Smooth muscle cell (in vitro differentiated cells): Measurements from ENCODE around the gene KDM4B. TPM values are rescaled to one million over a fixed set of nuclear protein-coding genes. Genes with fewer than 3 reads are reported as not detected.

Source experiments
- DNase-seq: peaks from one replicate; lab custom pipeline; 2025; ENCODE audit not compliant: unreplicated experiment; lab: John Stamatoyannopoulos, UW
- H2AFZ ChIP-seq: fragments of 200-600 bp; sonication (generic); 2 replicates; pipeline ENCODE4 v1.6.0; 2016; ENCODE audit warnings: antibody characterized with exemption, low read depth, mild to moderate bottlenecking
- H3F3A ChIP-seq: fragments of 200-600 bp; sonication (generic); 2 replicates; pipeline ENCODE4 v1.6.0; 2017; ENCODE audit warnings: antibody characterized with exemption, low read depth
- H3K27ac ChIP-seq: fragments of 200-600 bp; sonication (generic); 2 replicates; pipeline ENCODE4 v1.5.1; 2016; ENCODE audit warnings: low read depth, mild to moderate bottlenecking
- H3K27me3 ChIP-seq: fragments of 200-600 bp; sonication (generic); 2 replicates; pipeline ENCODE4 v1.6.1; 2016; ENCODE audit warnings: low read depth, mild to moderate bottlenecking
- H3K36me3 ChIP-seq: fragments of 200-600 bp; sonication (generic); 2 replicates; pipeline ENCODE4 v1.5.1; 2016; ENCODE audit warnings: low read depth
- H3K4me1 ChIP-seq: fragments of 200-600 bp; sonication (generic); 2 replicates; pipeline ENCODE4 v1.5.1; 2016; ENCODE audit warnings: low read depth
- H3K4me2 ChIP-seq: fragments of 200-600 bp; sonication (generic); 2 replicates; pipeline ENCODE4 v1.6.0; 2016; ENCODE audit warnings: mild to moderate bottlenecking
- H3K4me3 ChIP-seq: fragments of 200-600 bp; sonication (generic); 2 replicates; pipeline ENCODE4 v1.5.1; 2016; ENCODE audit warnings: mild to moderate bottlenecking
- H3K79me2 ChIP-seq: fragments of 200-600 bp; sonication (generic); 2 replicates; pipeline ENCODE4 v1.6.0; 2016; ENCODE audit warnings: low read depth, mild to moderate bottlenecking
- H3K9ac ChIP-seq: fragments of 200-600 bp; sonication (generic); 2 replicates; pipeline ENCODE4 v1.6.0; 2016; ENCODE audit warnings: low read depth
- H3K9me3 ChIP-seq: fragments of 200-600 bp; sonication (generic); replicated peaks from 2 replicates; pipeline ENCODE4 v1.5.1; 2016; ENCODE audit warnings: low read depth
- H4K20me1 ChIP-seq: fragments of 200-600 bp; sonication (generic); 2 replicates; pipeline ENCODE4 v1.6.0; 2016; ENCODE audit warnings: low read depth
- CTCF ChIP-seq: fragments of 200-600 bp; sonication (generic); IDR thresholded peaks from 2 replicates; pipeline ENCODE4 v1.5.1; 2017; ENCODE audit warnings: borderline replicate concordance, mild to moderate bottlenecking, antibody characterized with exemption; ENCODE audit not compliant: insufficient read depth, poor library complexity, severe bottlenecking
- whole genome bisulfite sequencing: methylation state at CpG from one replicate; pipeline ENCODE4 v1.1.7; 2016; ENCODE audit warnings: low lambda C conversion rate; 5-methylcytosine and 5-hydroxymethylcytosine counted together
- polyA plus RNA-seq: library from polyadenylated mRNA; unstranded; fragments of >200 nt; fragmentation: Nextera tagmentation; extraction: Ambion mirVana; gene quantifications from 2 replicates; pipeline ENCODE4 v1.2.1, GENCODE V29; 2016
- total RNA-seq: library from RNA; depleted of rRNA; stranded (reverse); fragments of >200 nt; gene quantifications from 2 replicates; pipeline ENCODE4 v1.2.3, GENCODE V29; 2014

KDM4B gene
- total and polyA plus RNA-seq, 2 experiments from 2014 or later: 27.9 to 32.3 TPM

- Histone ChIP-seq H3K4me1 (no peaks in the 10 kb centered on the region), H3K79me2 (no peaks in the 10 kb centered on the region), H3K4me3 (no peak overlapping the region), H3K9me3 (no peaks in the 10 kb centered on the region), H3K27ac (no peak overlapping the region), H3K9ac (no peak overlapping the region), H3K36me3 (no peaks in the 10 kb centered on the region), H3F3A (no peaks in the 10 kb centered on the region), H4K20me1 (peaks cover 78% of the 10 kb centered on the region), H2AFZ (no peak overlapping the region), H3K4me2 (no peak overlapping the region), H3K27me3 (no peaks in the 10 kb centered on the region)
- DNase-seq: no peak
- TF ChIP-seq CTCF: no peak
- 95% methylated on average over 23 of the region's 23 CpGs for WGBS
Measured at GRCh38 chr19:5106191-5106726, 137.3 kb downstream of the KDM4B start.

- TF ChIP-seq CTCF: no peak
- Histone ChIP-seq H4K20me1 (peaks cover 78% of the 10 kb centered on the region), H3K9me3 (no peaks in the 10 kb centered on the region), H3K4me1 (no peaks in the 10 kb centered on the region), H3K27ac (no peak overlapping the region), H3K4me2 (no peak overlapping the region), H3K4me3 (no peak overlapping the region), H3K9ac (no peak overlapping the region), H3K27me3 (no peaks in the 10 kb centered on the region), H3K79me2 (no peaks in the 10 kb centered on the region), H3K36me3 (no peaks in the 10 kb centered on the region), H3F3A (no peaks in the 10 kb centered on the region), H2AFZ (no peak overlapping the region)
- 88% methylated on average over 19 of the region's 19 CpGs for WGBS
- DNase-seq: no peak
Measured at GRCh38 chr19:5106971-5107370, 138.1 kb downstream of the KDM4B start.

- Histone ChIP-seq H3K4me1 (peaks cover 5% of the 10 kb centered on the region), H3K4me3 (no peak overlapping the region), H3F3A (no peaks in the 10 kb centered on the region), H3K4me2 (no peak overlapping the region), H3K9ac (no peak overlapping the region), H3K9me3 (no peaks in the 10 kb centered on the region), H4K20me1 (peaks cover 78% of the 10 kb centered on the region), H3K27me3 (no peaks in the 10 kb centered on the region), H3K36me3 (no peaks in the 10 kb centered on the region), H3K79me2 (no peaks in the 10 kb centered on the region), H3K27ac (no peak overlapping the region), H2AFZ (no peak overlapping the region)
- no peak for DNase-seq
- 75% methylated on average over 21 of the region's 21 CpGs for WGBS
- TF ChIP-seq CTCF: no peak
Measured at GRCh38 chr19:5107432-5108122, 138.7 kb downstream of the KDM4B start.
